ENCODE data around the gene EFHD1.

GRCh38 chr2:232649033-232649432, 15.6 kb downstream of the EFHD1 start:
- TF ChIP-seq CTCF (IDR thresholded peaks at IDR 0.05): no peak
- TF ChIP-seq POLR2AphosphoS5 (IDR thresholded peaks at IDR 0.05): no peak
- no peak for TF ChIP-seq EP300 (IDR thresholded peaks at IDR 0.05; ENCODE audit: low read depth)

Data from transverse colon (tissue), 4 donors.